ENCODE data around the gene TLE1. TPM values are rescaled to one million over a fixed set of nuclear protein-coding genes. Genes with fewer than 3 reads are reported as not detected.

TLE1 gene
- total RNA-seq, 1 experiment from 2014 or later = 17.3 TPM

- no TSS peak for BruUV-seq (replicated peaks)
- DNase-seq (ENCODE audit: low read depth, low spot score) (no peak), ATAC-seq (no peak)
- ChIA-PET CTCF (no interaction called here), RAD21 (ENCODE audit: low non-redundant PET in 1 of 2, low total read pairs in 2 of 2, uncharacterized antibody in 2 of 2, unreplicated experiment in 2 of 2) (interaction anchor here in 1 of 2 experiments (0.5 kb wide), 1 partner anchor 47 kb away, joined by 3 read pairs; no protein-coding TSS in a partner anchor), POLR2A (no interaction called here)
- no peak for TF ChIP-seq JUND (IDR thresholded peaks at IDR 0.05)
- TF ChIP-seq POLR2AphosphoS5 (IDR thresholded peaks at IDR 0.05; ENCODE audit: low read depth, low read length) = no peak
- no peak for TF ChIP-seq REST (IDR thresholded peaks at IDR 0.05; ENCODE audit: low read depth)
- no peak for TF ChIP-seq SP1 (IDR thresholded peaks at IDR 0.05; ENCODE audit: low read depth)
- no peak for TF ChIP-seq EGR1 (IDR thresholded peaks at IDR 0.05; ENCODE audit: low read depth)
- no peak for TF ChIP-seq POLR2A (IDR thresholded peaks at IDR 0.05; ENCODE audit: borderline replicate concordance, extremely low read depth, insufficient read depth, insufficient read length)
- no peak for TF ChIP-seq SRF (IDR thresholded peaks at IDR 0.05; ENCODE audit: low read depth)
- no peak for TF ChIP-seq EZH2phosphoT487 (IDR thresholded peaks at IDR 0.05; ENCODE audit: borderline replicate concordance)
- no peak for TF ChIP-seq ELF1 (IDR thresholded peaks at IDR 0.05; ENCODE audit: borderline replicate concordance, low read depth)
- TF ChIP-seq TCF7L2 (IDR thresholded peaks at IDR 0.05; ENCODE audit: borderline replicate concordance, extremely low read depth, insufficient read depth, insufficient read length) = no peak
- no peak for TF ChIP-seq CTCF (IDR thresholded peaks at IDR 0.05 in 2 of 3, conservative IDR thresholded peaks at IDR 0.05 in 1 of 3; ENCODE audit: borderline replicate concordance in 1 of 3, insufficient read depth in 1 of 3, low read depth in 2 of 3, low read length in 2 of 3)
- Histone ChIP-seq H3K9me2 (ENCODE audit: insufficient read depth) (no peaks in the 10 kb centered on the region), H3K36me3 (ENCODE audit: control insufficient read depth in 1 of 2, insufficient read depth in 2 of 2, low read length in 2 of 2) (no peaks in the 10 kb centered on the region), H3K27me3 (ENCODE audit: insufficient read depth, low read length) (no peaks in the 10 kb centered on the region), H3K4me1 (ENCODE audit: control insufficient read depth in 1 of 2, insufficient read depth in 2 of 2, low read length in 2 of 2) (peaks cover 0 to 9% of the 10 kb centered on the region in 2 experiments; a peak in 1 of 4 replicates), H3K4me3 (replicated peaks in 1 of 2; ENCODE audit: low read depth in 1 of 2, low read length in 2 of 2) (no peak overlapping the region), H3K79me2 (ENCODE audit: insufficient read depth, low read length) (no peaks in the 10 kb centered on the region), H3K9ac (ENCODE audit: low read length) (no peak overlapping the region), H3K4me2 (ENCODE audit: low read length) (no peak overlapping the region), H3K27ac (ENCODE audit: low read depth, low read length) (no peak overlapping the region), H3K9me3 (ENCODE audit: control insufficient read depth in 1 of 2, insufficient read depth in 1 of 2, low read depth in 1 of 2, low read length in 2 of 2) (no peaks in the 10 kb centered on the region), H2AFZ (ENCODE audit: low read depth, low read length, poor library complexity, severe bottlenecking) (no peak overlapping the region), H4K20me1 (ENCODE audit: insufficient read depth) (no peaks in the 10 kb centered on the region)
- intact Hi-C loops (cut with micrococcal nuclease) = no loop called here
These were observed 114.9 kb downstream of the TLE1 start for GRCh38 chr9:81574405-81574804.

Measured in HCT116 (cell line).